Measurements from ENCODE around the gene KIF16B. TPM values are rescaled to one million over a fixed set of nuclear protein-coding genes. Genes with fewer than 3 reads are reported as not detected.

The KIF16B gene
- total and polyA plus RNA-seq, 5 donors: 11.4 to 20.4 (median 17.3) TPM

DNA sequence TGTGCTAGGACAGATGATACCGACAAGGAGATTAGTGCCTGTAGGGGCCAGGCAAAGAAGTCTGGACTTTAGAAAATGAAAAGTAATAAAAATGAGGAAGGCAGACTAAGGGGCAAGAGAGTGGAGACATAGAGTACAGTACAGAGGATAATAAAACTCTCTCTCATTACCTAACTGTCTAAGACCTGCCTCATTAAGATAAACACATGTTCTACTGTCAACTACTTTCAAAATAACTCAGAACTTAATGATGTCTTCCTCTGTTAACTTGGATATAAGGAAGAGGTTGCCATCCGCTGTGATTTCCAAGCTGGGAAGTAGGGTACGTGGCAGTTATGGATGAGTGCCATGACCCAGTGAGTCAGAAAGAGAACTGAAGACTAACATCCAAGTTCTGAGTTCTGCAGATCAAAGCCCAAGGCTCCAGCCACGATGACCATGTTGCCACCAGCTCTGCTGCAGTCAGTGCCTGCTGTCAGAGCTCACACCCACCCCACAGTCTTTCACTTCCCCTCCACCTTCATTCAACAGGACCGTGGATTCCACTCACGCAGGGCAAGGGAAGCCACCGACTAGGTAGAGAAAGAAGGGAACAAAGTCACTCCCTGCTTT lies 81.8 kb downstream of the KIF16B start:
- Histone ChIP-seq H3K4me1 (ENCODE audit: control insufficient read depth, insufficient read depth, low read length) (no peaks in the 10 kb centered on the region), H3K4me3 (ENCODE audit: low read length) (no peak overlapping the region), H3K27ac (ENCODE audit: low read length) (no peak overlapping the region), H3K27me3 (ENCODE audit: control insufficient read depth, insufficient read depth) (no peaks in the 10 kb centered on the region), H3K9me3 (ENCODE audit: control insufficient read depth, low read length) (no peaks in the 10 kb centered on the region)
- ATAC-seq (peak in 1 of 2 donors; percentile 45), DNase-seq (peak in 1 of 3 donors; percentile 53)
- intact Hi-C loops (cut with DNase I): no loop called here
- 78% methylated on average over 7 of the region's 7 CpGs for WGBS

DNA sequence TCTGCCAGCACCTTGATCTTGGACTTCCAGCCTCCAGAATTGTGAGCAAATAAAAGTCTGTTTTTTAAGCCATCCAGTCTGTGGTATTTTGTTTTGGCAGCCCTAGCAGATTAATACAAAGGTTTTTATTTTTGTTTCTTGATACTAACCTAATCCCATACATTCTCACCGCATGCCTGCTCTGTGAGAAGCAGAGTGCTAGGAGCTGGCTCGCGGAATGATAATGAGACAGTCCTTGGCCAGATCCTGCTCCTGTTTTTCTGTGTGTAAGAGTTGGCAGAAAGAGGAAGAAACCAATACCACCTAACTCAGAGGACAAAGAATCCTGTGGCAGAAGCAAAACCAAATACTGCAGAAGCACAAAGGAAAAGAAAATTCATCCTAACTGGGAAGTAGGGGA lies 82.6 kb downstream of the KIF16B start:
- H3K27me3 ChIP-seq (ENCODE audit: control insufficient read depth, insufficient read depth): no peaks in the 10 kb centered on the region
- intact Hi-C loops (cut with DNase I): no loop called here
- DNase-seq (no peak), ATAC-seq (no peak)
- H3K27ac ChIP-seq (ENCODE audit: low read length): no peak overlapping the region
- WGBS: 83% methylated on average over 3 of the region's 3 CpGs
- no peak overlapping the region for H3K4me3 ChIP-seq (ENCODE audit: low read length)
- H3K4me1 ChIP-seq (ENCODE audit: control insufficient read depth, insufficient read depth, low read length): no peaks in the 10 kb centered on the region
- H3K9me3 ChIP-seq (ENCODE audit: control insufficient read depth, low read length): no peaks in the 10 kb centered on the region

DNA sequence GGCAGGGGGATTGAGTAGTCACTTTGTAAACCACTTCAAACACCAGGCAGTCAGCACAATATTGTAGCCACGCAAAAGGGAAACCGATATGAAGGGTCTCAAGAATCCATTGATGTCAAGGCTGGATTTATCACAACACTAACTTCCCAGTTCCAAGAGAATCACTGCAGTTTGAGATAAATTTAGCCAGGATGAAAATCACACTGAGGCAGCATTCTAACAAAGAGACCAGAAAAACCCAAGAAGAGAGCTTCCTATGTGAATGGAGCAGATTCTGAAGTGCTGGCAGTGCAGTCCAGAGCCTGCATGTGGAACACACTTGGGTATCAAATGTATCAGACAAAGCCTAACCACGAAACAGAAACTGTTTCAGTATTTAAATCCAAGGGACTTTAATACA lies 84.6 kb downstream of the KIF16B start:
- intact Hi-C loops (cut with DNase I): no loop called here
- H3K27ac ChIP-seq (ENCODE audit: low read length): no peak overlapping the region
- DNase-seq (no peak), ATAC-seq (no peak)
- 83% methylated on average over 3 of the region's 3 CpGs for whole genome bisulfite sequencing
- no peaks in the 10 kb centered on the region for H3K4me1 ChIP-seq (ENCODE audit: control insufficient read depth, insufficient read depth, low read length)
- H3K27me3 ChIP-seq (ENCODE audit: control insufficient read depth, insufficient read depth): no peaks in the 10 kb centered on the region
- H3K4me3 ChIP-seq (ENCODE audit: low read length): no peak overlapping the region
- H3K9me3 ChIP-seq (ENCODE audit: control insufficient read depth, low read length): no peaks in the 10 kb centered on the region

DNA sequence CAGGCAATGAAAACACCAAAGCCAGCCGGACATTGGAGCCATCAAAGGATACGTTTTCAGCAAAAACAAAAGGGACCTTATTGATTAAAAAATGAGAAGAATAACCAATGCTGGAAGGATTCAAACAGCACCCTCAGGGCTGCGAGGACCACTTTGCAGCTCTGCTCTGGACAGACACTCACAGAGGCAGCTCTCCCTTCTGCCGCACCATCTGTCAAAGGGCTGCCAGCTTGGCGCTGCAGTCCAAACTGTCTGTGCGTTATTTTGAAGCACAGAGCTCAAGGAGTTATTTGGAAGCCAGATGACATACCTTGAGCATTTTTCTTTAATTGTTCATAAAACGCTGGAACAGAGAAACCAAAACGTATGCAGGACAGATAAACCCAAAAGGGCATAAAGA lies 85.2 kb downstream of the KIF16B start:
- no peaks in the 10 kb centered on the region for H3K27me3 ChIP-seq (ENCODE audit: control insufficient read depth, insufficient read depth)
- H3K27ac ChIP-seq (ENCODE audit: low read length): no peak overlapping the region
- H3K4me3 ChIP-seq (ENCODE audit: low read length): no peak overlapping the region
- no peaks in the 10 kb centered on the region for H3K9me3 ChIP-seq (ENCODE audit: control insufficient read depth, low read length)
- DNase-seq (no peak), ATAC-seq (no peak)
- no peaks in the 10 kb centered on the region for H3K4me1 ChIP-seq (ENCODE audit: control insufficient read depth, insufficient read depth, low read length)
- 89% methylated on average over 8 of the region's 8 CpGs for WGBS
- intact Hi-C loops (cut with DNase I): no loop called here

DNA sequence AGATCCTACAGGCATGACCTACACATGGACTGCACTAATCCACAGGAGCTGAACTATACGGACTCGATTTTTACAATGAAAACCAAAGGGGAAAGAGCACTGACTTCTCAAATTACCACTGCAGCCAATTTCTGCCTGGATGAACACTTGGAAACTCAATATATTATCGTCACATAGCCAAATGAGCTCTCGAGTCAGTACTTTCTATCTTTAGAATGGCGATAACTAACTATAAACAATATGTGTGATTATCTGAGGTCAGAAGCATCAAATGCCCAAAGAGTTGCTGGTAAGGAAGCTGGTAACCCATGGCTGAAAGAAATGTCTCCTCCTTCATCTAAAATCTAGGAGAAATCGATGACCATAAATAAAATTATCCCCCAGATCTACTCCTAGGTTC lies 86.7 kb downstream of the KIF16B start:
- Histone ChIP-seq H3K4me3 (ENCODE audit: low read length) (no peak overlapping the region), H3K27ac (ENCODE audit: low read length) (no peak overlapping the region), H3K4me1 (ENCODE audit: control insufficient read depth, insufficient read depth, low read length) (no peaks in the 10 kb centered on the region), H3K9me3 (ENCODE audit: control insufficient read depth, low read length) (no peaks in the 10 kb centered on the region), H3K27me3 (ENCODE audit: control insufficient read depth, insufficient read depth) (no peaks in the 10 kb centered on the region)
- ATAC-seq: no peak
- WGBS: 86% methylated on average over 6 of the region's 6 CpGs
- no peak for DNase-seq
- intact Hi-C loops (cut with DNase I): no loop called here

DNA sequence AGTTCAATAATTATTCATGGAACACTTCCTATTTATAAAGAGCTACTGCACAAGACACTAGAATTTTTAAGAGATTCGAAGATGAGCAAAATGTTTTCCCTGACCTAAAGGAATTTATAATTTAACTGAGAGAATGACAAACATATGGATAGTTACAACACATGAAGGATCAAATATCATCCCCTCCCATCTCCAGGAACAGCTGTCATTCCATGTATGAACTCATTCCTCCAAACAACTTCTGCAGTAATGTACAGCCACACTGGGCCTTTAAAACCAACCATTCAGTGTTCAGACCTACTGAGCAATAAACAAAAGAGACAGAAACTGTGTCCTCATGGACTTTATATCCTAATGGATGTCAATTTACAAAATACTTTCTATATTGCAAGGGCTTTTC lies 87.8 kb downstream of the KIF16B start:
- no peaks in the 10 kb centered on the region for H3K4me1 ChIP-seq (ENCODE audit: control insufficient read depth, insufficient read depth, low read length)
- no peak overlapping the region for H3K27ac ChIP-seq (ENCODE audit: low read length)
- no peaks in the 10 kb centered on the region for H3K9me3 ChIP-seq (ENCODE audit: control insufficient read depth, low read length)
- intact Hi-C loops (cut with DNase I): no loop called here
- ATAC-seq (no peak), DNase-seq (no peak)
- no peak overlapping the region for H3K4me3 ChIP-seq (ENCODE audit: low read length)
- WGBS: 83% methylated on average over 1 of the region's 1 CpG
- H3K27me3 ChIP-seq (ENCODE audit: control insufficient read depth, insufficient read depth): no peaks in the 10 kb centered on the region

DNA sequence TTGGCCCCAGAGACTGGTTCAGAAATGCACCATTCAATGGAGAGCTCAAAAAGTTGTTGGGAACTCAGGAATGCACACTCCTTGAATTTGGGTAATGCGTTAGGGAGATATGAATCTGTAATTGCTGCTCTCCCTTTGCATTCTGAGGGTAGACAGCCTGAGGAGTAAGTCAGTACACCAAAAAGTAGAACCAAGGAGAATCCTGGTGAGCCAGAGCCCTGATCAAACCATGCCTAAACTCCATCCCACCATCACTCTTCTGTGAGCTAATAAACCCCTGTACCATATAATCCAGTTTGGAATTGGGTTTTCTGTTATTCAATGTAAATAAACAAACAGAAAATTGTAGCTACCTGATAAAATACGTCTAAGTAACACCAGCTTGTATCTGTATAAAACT lies 90.2 kb downstream of the KIF16B start:
- ATAC-seq: no peak
- Histone ChIP-seq H3K4me3 (ENCODE audit: low read length) (no peak overlapping the region), H3K4me1 (ENCODE audit: control insufficient read depth, insufficient read depth, low read length) (peaks cover 2% of the 10 kb centered on the region), H3K27ac (ENCODE audit: low read length) (no peak overlapping the region), H3K27me3 (ENCODE audit: control insufficient read depth, insufficient read depth) (no peaks in the 10 kb centered on the region), H3K9me3 (ENCODE audit: control insufficient read depth, low read length) (no peaks in the 10 kb centered on the region)
- WGBS: 98% methylated on average over 2 of the region's 2 CpGs
- intact Hi-C loops (cut with DNase I): no loop called here
- no peak for DNase-seq

DNA sequence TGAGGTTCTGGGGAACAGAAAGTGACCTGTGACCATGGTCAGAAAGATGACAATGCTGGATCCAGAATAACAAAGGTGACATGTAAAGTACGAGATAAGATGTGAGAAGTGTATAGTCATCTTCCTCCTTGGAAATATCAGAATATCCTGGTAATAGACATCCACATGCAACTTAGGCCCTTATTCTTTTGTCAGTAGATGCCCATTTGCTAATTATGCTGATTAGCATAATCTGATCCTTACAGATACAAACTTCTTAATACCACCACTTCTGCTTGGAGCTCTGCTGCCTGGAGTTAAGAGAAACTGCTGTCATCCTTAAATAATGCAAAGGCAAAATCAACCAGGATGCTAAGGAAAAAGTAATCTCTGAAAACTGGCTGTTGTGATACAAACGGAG lies 91.3 kb downstream of the KIF16B start:
- Histone ChIP-seq H3K9me3 (ENCODE audit: control insufficient read depth, low read length) (no peaks in the 10 kb centered on the region), H3K4me3 (ENCODE audit: low read length) (no peak overlapping the region), H3K27ac (ENCODE audit: low read length) (no peak overlapping the region), H3K27me3 (ENCODE audit: control insufficient read depth, insufficient read depth) (no peaks in the 10 kb centered on the region), H3K4me1 (ENCODE audit: control insufficient read depth, insufficient read depth, low read length) (peaks cover 2% of the 10 kb centered on the region)
- ATAC-seq (no peak), DNase-seq (no peak)
- intact Hi-C loops (cut with DNase I): no loop called here
- 77% methylated on average over 2 of the region's 2 CpGs for WGBS

DNA sequence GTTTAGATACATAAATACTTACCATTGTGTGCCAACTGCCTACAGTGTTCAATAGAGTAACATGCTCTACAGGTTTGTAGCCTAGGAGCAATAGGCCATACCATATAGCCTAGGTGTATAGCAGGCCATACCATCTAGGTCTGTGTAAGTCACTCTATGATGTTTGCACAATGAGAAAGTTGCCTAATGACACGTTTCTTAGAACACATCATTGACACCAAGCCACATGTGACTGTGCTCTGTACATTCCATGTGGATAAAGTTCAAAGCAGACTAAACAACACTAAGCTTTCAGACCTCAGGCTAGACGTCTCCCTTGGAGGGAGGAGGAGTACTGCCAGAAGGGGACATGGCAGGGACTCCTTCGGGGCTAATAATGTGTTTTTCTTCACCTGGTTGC lies 93.6 kb downstream of the KIF16B start:
- Histone ChIP-seq H3K27ac (ENCODE audit: low read length) (no peak overlapping the region), H3K9me3 (ENCODE audit: control insufficient read depth, low read length) (no peaks in the 10 kb centered on the region), H3K27me3 (ENCODE audit: control insufficient read depth, insufficient read depth) (no peaks in the 10 kb centered on the region), H3K4me1 (ENCODE audit: control insufficient read depth, insufficient read depth, low read length) (peaks cover 2% of the 10 kb centered on the region), H3K4me3 (ENCODE audit: low read length) (no peak overlapping the region)
- no peak for DNase-seq
- intact Hi-C loops (cut with DNase I): loop anchor here in 1 of 4 donors (10.0 kb wide), 1 partner anchor 775 kb away; no protein-coding TSS in a partner anchor
- no peak for ATAC-seq
- 68% methylated on average over 3 of the region's 3 CpGs for WGBS

DNA sequence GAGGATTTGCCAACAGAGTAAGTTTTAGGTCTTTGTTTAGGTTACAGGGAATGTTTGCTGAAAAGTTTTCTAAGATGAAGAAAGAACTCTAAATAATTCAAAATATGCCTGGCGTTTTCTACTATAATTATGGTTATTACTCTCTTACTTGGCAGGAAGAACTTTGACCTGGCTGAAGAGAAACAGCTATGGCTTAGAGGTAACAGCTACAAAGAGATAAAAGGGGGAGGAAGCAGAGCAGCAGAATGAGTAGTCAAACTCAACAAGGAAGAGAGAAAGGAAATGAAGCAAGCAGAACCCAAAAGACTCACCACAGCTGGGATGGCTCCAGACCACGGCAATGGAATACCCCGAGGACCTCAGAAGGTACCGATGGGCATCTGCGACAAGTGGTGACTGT lies 95.6 kb downstream of the KIF16B start:
- intact Hi-C loops (cut with DNase I): loop anchor here in 1 of 4 donors (10.0 kb wide), 1 partner anchor 773 kb away; no protein-coding TSS in a partner anchor
- no peaks in the 10 kb centered on the region for H3K27me3 ChIP-seq (ENCODE audit: control insufficient read depth, insufficient read depth)
- 66% methylated on average over 5 of the region's 5 CpGs for WGBS
- peaks cover 2% of the 10 kb centered on the region for H3K4me1 ChIP-seq (ENCODE audit: control insufficient read depth, insufficient read depth, low read length)
- no peak overlapping the region for H3K27ac ChIP-seq (ENCODE audit: low read length)
- no peak for ATAC-seq
- DNase-seq: no peak
- no peak overlapping the region for H3K4me3 ChIP-seq (ENCODE audit: low read length)
- no peaks in the 10 kb centered on the region for H3K9me3 ChIP-seq (ENCODE audit: control insufficient read depth, low read length)

DNA sequence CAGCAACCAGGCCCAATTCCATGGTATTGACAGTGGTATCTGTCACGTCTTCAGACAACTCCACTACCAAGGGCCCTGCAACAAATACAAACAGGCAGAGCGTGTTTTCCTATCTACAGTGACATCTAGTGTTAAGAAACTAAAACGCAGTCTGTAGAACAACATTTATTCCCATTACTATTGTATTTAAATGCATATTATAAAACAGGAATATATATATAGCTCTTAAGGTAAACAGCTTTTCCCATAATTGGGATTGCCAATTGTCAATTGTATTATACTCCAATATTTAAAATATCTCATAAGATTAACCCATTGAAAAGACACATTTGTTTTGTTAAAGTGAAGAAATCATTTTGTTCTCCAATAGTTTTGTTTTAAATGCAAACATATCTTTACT lies 97.2 kb downstream of the KIF16B start:
- no peaks in the 10 kb centered on the region for H3K9me3 ChIP-seq (ENCODE audit: control insufficient read depth, low read length)
- ATAC-seq (peak; percentile 63 to 80), DNase-seq (no peak)
- H3K4me3 ChIP-seq (ENCODE audit: low read length): no peak overlapping the region
- H3K4me1 ChIP-seq (ENCODE audit: control insufficient read depth, insufficient read depth, low read length): peaks cover 2% of the 10 kb centered on the region
- H3K27me3 ChIP-seq (ENCODE audit: control insufficient read depth, insufficient read depth): no peaks in the 10 kb centered on the region
- intact Hi-C loops (cut with DNase I): loop anchor here in 1 of 4 donors (10.0 kb wide), 1 partner anchor 771 kb away; no protein-coding TSS in a partner anchor
- no peak overlapping the region for H3K27ac ChIP-seq (ENCODE audit: low read length)
- 10% methylated on average over 3 of the region's 3 CpGs for WGBS

DNA sequence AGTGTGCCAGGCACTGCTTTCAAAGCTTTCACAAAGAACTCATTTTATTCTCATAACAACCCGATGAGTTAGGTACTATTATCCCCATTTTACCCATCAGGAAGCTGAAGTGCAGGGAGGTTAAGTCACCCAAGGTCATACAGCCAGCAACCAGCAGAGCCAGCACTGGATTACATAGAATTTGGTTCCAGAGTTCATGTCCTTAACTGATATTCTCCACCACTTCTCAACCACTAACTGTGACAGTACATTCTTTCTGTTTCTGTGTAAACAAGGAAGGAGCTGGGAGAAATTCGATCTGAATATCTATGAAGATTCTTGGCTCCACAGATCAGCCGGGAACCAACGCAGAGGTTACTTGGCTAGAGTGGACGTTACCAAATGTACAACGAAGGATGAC lies 98.0 kb downstream of the KIF16B start:
- H3K9me3 ChIP-seq (ENCODE audit: control insufficient read depth, low read length): no peaks in the 10 kb centered on the region
- ATAC-seq (peak in 1 of 2 donors; percentile 39), DNase-seq (no peak)
- WGBS: 49% methylated on average over 6 of the region's 6 CpGs
- intact Hi-C loops (cut with DNase I): loop anchor here in 1 of 4 donors (10.0 kb wide), 1 partner anchor 770 kb away; no protein-coding TSS in a partner anchor
- no peak overlapping the region for H3K27ac ChIP-seq (ENCODE audit: low read length)
- no peak overlapping the region for H3K4me3 ChIP-seq (ENCODE audit: low read length)
- peaks cover 2% of the 10 kb centered on the region for H3K4me1 ChIP-seq (ENCODE audit: control insufficient read depth, insufficient read depth, low read length)
- H3K27me3 ChIP-seq (ENCODE audit: control insufficient read depth, insufficient read depth): no peaks in the 10 kb centered on the region

Measured in right cardiac atrium (tissue), 5 donors.